Loucy (cell line): ENCODE results near the gene IL6.
"Not testable (repeated sequence)": the region's sequence is repeated elsewhere in the genome, so short reads cannot be mapped to it uniquely, and the experiment has no call there.

Experiments
- H2AFZ ChIP-seq: fragments of 200-600 bp; sonication (generic); 2 replicates; pipeline ENCODE4 v1.6.0; 2016; ENCODE audit warnings: antibody characterized with exemption, mild to moderate bottlenecking, low read length, moderate library complexity
- H3F3A ChIP-seq: fragments of 200-600 bp; 2 replicates; pipeline ENCODE4 v1.6.0; 2016; ENCODE audit warnings: antibody characterized with exemption, low read depth, mild to moderate bottlenecking
- H3K27me3 ChIP-seq: fragments of 200-600 bp; sonication (generic); 2 replicates; pipeline ENCODE4 v1.6.1; 2014; ENCODE audit warnings: low read length, mild to moderate bottlenecking; ENCODE audit not compliant: insufficient read depth, poor library complexity, severe bottlenecking
- H3K36me3 ChIP-seq: fragments of 200-600 bp; sonication (generic); 2 replicates; pipeline ENCODE4 v1.6.1; 2016; ENCODE audit warnings: low read length; ENCODE audit not compliant: insufficient read depth
- H3K4me1 ChIP-seq: fragments of 200-600 bp; sonication (generic); 2 replicates; pipeline ENCODE4 v1.5.1; 2014; ENCODE audit warnings: low read length, mild to moderate bottlenecking; ENCODE audit not compliant: insufficient read depth, poor library complexity, severe bottlenecking
- H3K4me2 ChIP-seq: fragments of 200-600 bp; sonication (generic); 2 replicates; pipeline ENCODE4 v1.6.0; 2014; ENCODE audit warnings: antibody characterized with exemption, low read length, low read depth, mild to moderate bottlenecking; ENCODE audit not compliant: poor library complexity, severe bottlenecking
- H3K4me3 ChIP-seq: fragments of 200-600 bp; sonication (generic); 2 replicates; pipeline ENCODE4 v1.5.1; 2014; ENCODE audit warnings: low read length, mild to moderate bottlenecking, mixed read lengths; ENCODE audit not compliant: poor library complexity, severe bottlenecking
- H3K79me2 ChIP-seq: fragments of 200-600 bp; sonication (generic); 2 replicates; pipeline ENCODE4 v1.6.1; 2014; ENCODE audit warnings: low read length; ENCODE audit not compliant: insufficient read depth
- H3K9ac ChIP-seq: fragments of 200-600 bp; sonication (generic); 2 replicates; pipeline ENCODE4 v1.6.0; 2014; ENCODE audit warnings: mild to moderate bottlenecking, low read depth, low read length, moderate library complexity; ENCODE audit not compliant: poor library complexity, severe bottlenecking
- H3K9me2 ChIP-seq: fragments of 200-600 bp; sonication (generic); replicated peaks from 2 replicates; pipeline ENCODE4 v1.6.1; 2016; ENCODE audit warnings: low read depth, low read length, mixed read lengths
- H3K9me3 ChIP-seq: fragments of 200-600 bp; sonication (generic); 2 replicates; pipeline ENCODE4 v1.6.1; 2014; ENCODE audit warnings: mild to moderate bottlenecking, antibody characterized with exemption, low read length, low read depth; ENCODE audit not compliant: insufficient read depth
- H4K20me1 ChIP-seq: fragments of 200-600 bp; sonication (generic); 2 replicates; pipeline ENCODE4 v1.6.0; 2014; ENCODE audit warnings: antibody characterized with exemption, low read length, mild to moderate bottlenecking; ENCODE audit not compliant: insufficient read depth, poor library complexity, severe bottlenecking
- CTCF ChIP-seq: fragments of 200-600 bp; sonication (generic); conservative IDR thresholded peaks from 2 replicates; pipeline ENCODE4 v1.5.1; 2014; ENCODE audit warnings: mild to moderate bottlenecking, antibody characterized with exemption, low read length
- EZH2phosphoT487 ChIP-seq: fragments of 200-600 bp; IDR thresholded peaks from 2 replicates; pipeline ENCODE4 v1.6.1; 2018; ENCODE audit warnings: antibody characterized with exemption, mild to moderate bottlenecking, moderate library complexity, borderline replicate concordance

The IL6 gene

DNA sequence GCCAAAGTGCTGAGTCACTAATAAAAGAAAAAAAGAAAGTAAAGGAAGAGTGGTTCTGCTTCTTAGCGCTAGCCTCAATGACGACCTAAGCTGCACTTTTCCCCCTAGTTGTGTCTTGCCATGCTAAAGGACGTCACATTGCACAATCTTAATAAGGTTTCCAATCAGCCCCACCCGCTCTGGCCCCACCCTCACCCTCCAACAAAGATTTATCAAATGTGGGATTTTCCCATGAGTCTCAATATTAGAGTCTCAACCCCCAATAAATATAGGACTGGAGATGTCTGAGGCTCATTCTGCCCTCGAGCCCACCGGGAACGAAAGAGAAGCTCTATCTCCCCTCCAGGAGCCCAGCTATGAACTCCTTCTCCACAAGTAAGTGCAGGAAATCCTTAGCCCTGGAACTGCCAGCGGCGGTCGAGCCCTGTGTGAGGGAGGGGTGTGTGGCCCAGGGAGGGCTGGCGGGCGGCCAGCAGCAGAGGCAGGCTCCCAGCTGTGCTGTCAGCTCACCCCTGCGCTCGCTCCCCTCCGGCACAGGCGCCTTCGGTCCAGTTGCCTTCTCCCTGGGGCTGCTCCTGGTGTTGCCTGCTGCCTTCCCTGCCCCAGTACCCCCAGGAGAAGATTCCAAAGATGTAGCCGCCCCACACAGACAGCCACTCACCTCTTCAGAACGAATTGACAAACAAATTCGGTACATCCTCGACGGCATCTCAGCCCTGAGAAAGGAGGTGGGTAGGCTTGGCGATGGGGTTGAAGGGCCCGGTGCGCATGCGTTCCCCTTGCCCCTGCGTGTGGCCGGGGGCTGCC lies at the start of gene IL6:
TSS of gene IL6 (plus strand) at position 294 of the 807 bp plus-strand sequence. CDS start at position 357, 63 bp downstream.
- H2AFZ ChIP-seq, result peak within 1 kb of the TSS; percentile 76
- H3K9me3 ChIP-seq, result no peaks in the 10 kb centered on the region
- peaks cover 13% of the 10 kb centered on the region for H3K4me1 ChIP-seq
- no peaks in the 10 kb centered on the region for H3K79me2 ChIP-seq
- H3K4me3 ChIP-seq, result peak within 1 kb of the TSS; percentile 68
- H3F3A ChIP-seq, result no peaks in the 10 kb centered on the region
- H4K20me1 ChIP-seq, result no peaks in the 10 kb centered on the region
- H3K9ac ChIP-seq, result peak within 1 kb of the TSS; percentile 51
- H3K27me3 ChIP-seq, result peaks cover 5% of the 10 kb centered on the region
- TF ChIP-seq CTCF, result no peak
- TF ChIP-seq EZH2phosphoT487, result no peak
- H3K36me3 ChIP-seq, result no peaks in the 10 kb centered on the region
- no peaks in the 10 kb centered on the region for H3K9me2 ChIP-seq
- peak within 1 kb of the TSS; percentile 80 for H3K4me2 ChIP-seq

GRCh38 chr7:22677263-22677662 lies 49.7 kb upstream of the IL6 start:
- H3F3A ChIP-seq, H3K9ac ChIP-seq, H3K9me2 ChIP-seq, H3K36me3 ChIP-seq, H3K4me2 ChIP-seq, H3K4me3 ChIP-seq, H2AFZ ChIP-seq, H3K9me3 ChIP-seq, H3K27me3 ChIP-seq, H3K79me2 ChIP-seq, H3K4me1 ChIP-seq, H4K20me1 ChIP-seq: not testable (repeated sequence)

DNA sequence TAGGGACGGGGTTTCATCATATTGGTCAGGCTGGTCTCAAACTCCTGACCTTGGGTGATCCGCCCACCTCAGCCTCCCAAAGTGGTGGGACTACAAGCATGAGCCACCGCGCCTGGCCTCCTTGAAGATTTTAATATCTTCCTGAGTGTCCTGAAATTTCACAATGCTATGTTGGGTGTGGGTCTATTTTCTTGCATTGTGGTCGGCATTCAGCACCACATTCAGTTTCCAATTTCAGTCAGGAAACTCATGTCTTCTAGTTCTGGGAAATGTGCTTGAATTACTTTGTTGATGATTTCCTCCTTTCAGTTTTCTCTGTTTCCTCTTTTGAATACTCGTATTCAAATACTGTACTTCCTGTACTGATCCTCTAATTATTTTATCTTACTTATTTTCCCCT lies 49.3 kb upstream of the IL6 start:
- no peak overlapping the region for H3K4me3 ChIP-seq
- H3K27me3 ChIP-seq, result no peaks in the 10 kb centered on the region
- H3K9me3 ChIP-seq, result no peaks in the 10 kb centered on the region
- no peak overlapping the region for H2AFZ ChIP-seq
- no peak for TF ChIP-seq CTCF
- no peak for TF ChIP-seq EZH2phosphoT487
- no peaks in the 10 kb centered on the region for H4K20me1 ChIP-seq
- H3K79me2 ChIP-seq, result no peaks in the 10 kb centered on the region
- no peaks in the 10 kb centered on the region for H3F3A ChIP-seq
- H3K4me2 ChIP-seq, result no peak overlapping the region
- no peaks in the 10 kb centered on the region for H3K36me3 ChIP-seq
- H3K9me2 ChIP-seq, result no peaks in the 10 kb centered on the region
- peaks cover 7% of the 10 kb centered on the region for H3K4me1 ChIP-seq
- no peak overlapping the region for H3K9ac ChIP-seq

- no peaks in the 10 kb centered on the region for H3K9me2 ChIP-seq
- no peak for TF ChIP-seq CTCF
- TF ChIP-seq EZH2phosphoT487, result no peak
- H2AFZ ChIP-seq, result no peak overlapping the region
- H3F3A ChIP-seq, result no peaks in the 10 kb centered on the region
- H3K27me3 ChIP-seq, result no peaks in the 10 kb centered on the region
- peaks cover 7% of the 10 kb centered on the region for H3K4me1 ChIP-seq
- no peak overlapping the region for H3K4me3 ChIP-seq
- H3K79me2 ChIP-seq, result no peaks in the 10 kb centered on the region
- no peak overlapping the region for H3K4me2 ChIP-seq
- no peaks in the 10 kb centered on the region for H3K9me3 ChIP-seq
- no peaks in the 10 kb centered on the region for H3K36me3 ChIP-seq
- H4K20me1 ChIP-seq, result no peaks in the 10 kb centered on the region
- H3K9ac ChIP-seq, result no peak overlapping the region
These were observed 46.5 kb upstream of the IL6 start for GRCh38 chr7:22680482-22680911.
